Endodermal cell (in vitro differentiated cells): Measurements from ENCODE around the gene ELAPOR1. TPM values are rescaled to one million over a fixed set of nuclear protein-coding genes. Genes with fewer than 3 reads are reported as not detected.

Experiments
- DNase-seq: peaks from one replicate; pipeline ENCODE4 v3.0.0-alpha.2; 2017
- H3K27ac ChIP-seq: 2 replicates; pipeline ENCODE4 v1.5.1; 2013; ENCODE audit warnings: mild to moderate bottlenecking, low read depth, low read length, moderate library complexity
- H3K27me3 ChIP-seq: 2 replicates; pipeline ENCODE4 v1.6.1; 2013; ENCODE audit warnings: mild to moderate bottlenecking, low read length, moderate library complexity; ENCODE audit not compliant: insufficient read depth, control insufficient read depth, poor library complexity, severe bottlenecking
- H3K36me3 ChIP-seq: 2 replicates; pipeline ENCODE4 v1.7.0; 2013; ENCODE audit warnings: mild to moderate bottlenecking, low read length, moderate library complexity; ENCODE audit not compliant: control insufficient read depth, insufficient read depth
- H3K4me1 ChIP-seq: one replicate; pipeline ENCODE4 v1.7.0; 2013; ENCODE audit warnings: low read length; ENCODE audit not compliant: control insufficient read depth, insufficient read depth
- H3K4me3 ChIP-seq: 2 replicates; pipeline ENCODE4 v1.5.1; 2013; ENCODE audit warnings: mild to moderate bottlenecking, low read length, moderate library complexity
- H3K9ac ChIP-seq: 2 replicates; pipeline ENCODE4 v1.6.1; 2013; ENCODE audit warnings: mild to moderate bottlenecking, low read length, moderate library complexity; ENCODE audit not compliant: poor library complexity, severe bottlenecking; ENCODE audit errors: extremely low read depth
- H3K9me3 ChIP-seq: 2 replicates; pipeline ENCODE4 v1.6.1; 2013; ENCODE audit warnings: mild to moderate bottlenecking, low read length, moderate library complexity; ENCODE audit not compliant: control insufficient read depth
- H3K27ac Mint-ChIP-seq: 2 replicates; pipeline ENCODE4 v1.8.0; 2020; ENCODE audit warnings: mixed read lengths
- H3K27me3 Mint-ChIP-seq: 2 replicates; pipeline ENCODE4 v1.8.0; 2021; ENCODE audit warnings: mild to moderate bottlenecking, mixed read lengths; ENCODE audit not compliant: insufficient read depth
- H3K36me3 Mint-ChIP-seq: 2 replicates; pipeline ENCODE4 v1.8.0; 2020; ENCODE audit warnings: low read depth, mixed read lengths
- H3K4me1 Mint-ChIP-seq: 2 replicates; pipeline ENCODE4 v1.8.0; 2020; ENCODE audit warnings: mixed read lengths
- H3K4me3 Mint-ChIP-seq: 2 replicates; pipeline ENCODE4 v1.8.0; 2020; ENCODE audit warnings: mild to moderate bottlenecking, moderate library complexity, mixed read lengths
- H3K9me3 Mint-ChIP-seq: 2 replicates; pipeline ENCODE4 v1.8.0; 2020; ENCODE audit warnings: mild to moderate bottlenecking, mixed read lengths
- CTCF ChIP-seq: fragments of 200-600 bp; sonication (generic); conservative IDR thresholded peaks from 2 replicates; pipeline ENCODE4 v1.5.0; 2021; ENCODE audit warnings: antibody characterized with exemption, mild to moderate bottlenecking
- WGBS, 2 experiments: methylation state at CpG; one replicate each; pipeline versions ENCODE4 v1.1.5 to v1.1.7; 2013; ENCODE audit warnings: missing lambda C conversion rate in 2 of 2, mixed read lengths in 1 of 2; ENCODE audit not compliant: insufficient coverage in 1 of 2, insufficient read length in 1 of 2; 5-methylcytosine and 5-hydroxymethylcytosine counted together
- total RNA-seq, 2 donors: library from RNA; stranded (reverse); fragmentation: NEBNext Ultra II Directional in 1 of 2; extraction: Animal tissue kit (Norgen Biotek cat#: 25700) in 1 of 2; gene quantifications; 2 replicates in 1 of 2; 3 replicates in 1 of 2; pipeline ENCODE4 v1.2.1, GENCODE V29; 2021

ELAPOR1 gene
- total RNA-seq, 2 donors from 2014 or later: 0.48 to 0.89 TPM

DNA sequence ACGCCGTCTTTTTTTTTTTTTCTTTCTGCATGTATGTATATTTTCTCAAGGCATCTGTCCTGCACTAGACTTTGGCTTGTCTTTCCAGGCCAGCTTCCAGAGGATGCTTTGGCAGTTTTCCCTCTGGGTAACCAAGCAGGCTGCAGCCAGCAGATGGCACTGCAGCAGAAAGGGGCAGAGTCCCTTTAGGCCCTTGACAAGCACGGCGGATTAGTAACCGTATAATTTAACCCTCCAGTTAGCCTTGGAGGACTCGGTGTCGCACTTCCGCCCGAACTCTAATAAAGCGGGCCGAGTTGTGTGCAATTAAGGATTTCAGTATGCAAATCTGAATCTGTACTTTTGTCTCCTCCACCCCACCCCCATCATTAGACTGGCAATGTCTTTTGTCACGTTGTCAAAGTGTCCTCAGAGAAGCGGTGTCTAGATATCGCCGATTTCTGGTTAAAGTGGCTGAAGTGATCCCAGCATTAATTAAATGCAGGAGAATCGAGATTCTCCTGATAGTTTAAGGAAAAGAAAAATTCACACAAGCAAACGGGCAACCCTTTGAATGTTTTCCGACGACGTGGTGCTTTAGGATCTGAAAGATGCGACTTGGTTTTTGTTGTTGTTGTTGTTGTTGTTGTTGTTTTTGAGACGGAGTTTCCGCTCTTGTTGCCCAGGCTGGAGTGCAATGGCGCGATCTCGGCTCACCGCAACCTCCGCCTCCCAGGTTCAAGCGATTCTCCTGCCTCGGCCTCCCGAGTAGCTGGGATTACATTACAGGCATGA lies 24.5 kb upstream of the ELAPOR1 start:
- peaks cover 9% of the 10 kb centered on the region for H3K4me1 Mint-ChIP-seq
- Histone ChIP-seq H3K9me3 (no peaks in the 10 kb centered on the region), H3K9ac (no peak overlapping the region), H3K4me1 (no peaks in the 10 kb centered on the region), H3K4me3 (peak overlapping the region; percentile 93), H3K27me3 (no peaks in the 10 kb centered on the region), H3K27ac (no peak overlapping the region), H3K36me3 (peaks cover 4% of the 10 kb centered on the region)
- WGBS, 2 experiments: 89 to 91% methylated on average over 27 to 31 of the region's 31 CpGs
- H3K9me3 Mint-ChIP-seq: peaks cover 13% of the 10 kb centered on the region
- no peak overlapping the region for H3K27ac Mint-ChIP-seq
- DNase-seq: peak; percentile 95
- no peaks in the 10 kb centered on the region for H3K27me3 Mint-ChIP-seq
- peak; percentile 83 for TF ChIP-seq CTCF
- H3K4me3 Mint-ChIP-seq: peak overlapping the region; percentile 89
- peaks cover 14% of the 10 kb centered on the region for H3K36me3 Mint-ChIP-seq

DNA sequence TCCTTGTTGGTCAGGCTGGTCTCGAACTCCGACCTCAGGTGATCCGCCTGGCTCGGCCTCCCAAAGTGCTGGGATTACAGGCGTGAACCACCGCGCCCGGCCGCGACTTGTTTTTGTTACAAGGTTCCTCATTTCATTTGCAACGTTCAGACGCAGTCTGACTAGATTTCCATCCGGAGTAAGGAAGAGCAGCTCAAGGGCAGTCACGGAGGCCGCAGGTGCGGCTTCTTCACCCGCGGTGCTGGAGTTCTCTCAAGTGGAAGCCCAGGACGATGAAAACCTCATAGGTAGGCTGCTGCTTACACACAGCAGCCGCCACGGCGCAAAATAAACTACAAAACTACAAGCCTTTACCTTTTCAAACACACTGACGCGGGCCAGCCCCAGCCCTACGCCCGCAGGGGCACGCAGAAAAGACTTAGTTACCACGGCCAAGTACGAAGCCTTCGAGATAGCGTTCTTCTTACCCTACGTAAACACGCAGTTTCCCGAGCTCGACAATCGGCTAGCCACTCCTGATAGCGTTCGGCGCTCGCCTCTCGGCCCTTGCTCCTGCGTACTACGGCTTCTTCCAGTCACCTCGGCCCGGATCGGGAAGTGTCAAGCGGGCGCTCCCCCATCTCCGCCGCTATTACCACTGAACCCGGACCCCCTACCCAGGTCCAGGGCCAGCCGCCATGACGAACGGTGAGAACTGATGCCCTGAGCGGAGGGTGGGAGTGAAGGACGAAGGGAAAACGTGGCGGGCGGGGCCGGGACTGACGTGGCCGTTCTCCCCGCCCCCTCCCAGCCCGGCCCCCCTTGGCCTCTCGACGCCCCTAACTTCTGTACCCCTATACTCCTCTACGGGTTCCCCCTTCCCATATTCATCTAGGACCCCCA lies 23.5 kb upstream of the ELAPOR1 start, which contains the start of gene TMEM167B:
TMEM167B (plus strand) TSS at position 569 of the 882 bp plus-strand sequence; CDS start at position 678, 109 bp downstream.
- H3K36me3 ChIP-seq: peaks cover 12% of the 10 kb centered on the region
- H3K9ac ChIP-seq: peak within 1 kb of the TSS; percentile 76
- Mint-ChIP-seq H3K27ac (peak within 1 kb of the TSS; percentile 95), H3K4me3 (peak within 1 kb of the TSS; percentile 89), H3K9me3 (peaks cover 13% of the 10 kb centered on the region), H3K4me1 (peaks cover 9% of the 10 kb centered on the region), H3K27me3 (no peaks in the 10 kb centered on the region), H3K36me3 (peaks cover 21% of the 10 kb centered on the region)
- no peaks in the 10 kb centered on the region for H3K9me3 ChIP-seq
- H3K4me3 ChIP-seq: peak within 1 kb of the TSS; percentile 93
- no peak for TF ChIP-seq CTCF
- 18 to 26% methylated on average over 41 to 67 of the region's 67 CpGs for WGBS, 2 experiments
- H3K4me1 ChIP-seq: no peaks in the 10 kb centered on the region
- H3K27ac ChIP-seq: peak within 1 kb of the TSS; percentile 59
- no peaks in the 10 kb centered on the region for H3K27me3 ChIP-seq
- DNase-seq: peak; percentile 98

- Histone ChIP-seq H3K36me3 (peaks cover 21% of the 10 kb centered on the region), H3K4me3 (peak overlapping the region; percentile 93), H3K4me1 (no peaks in the 10 kb centered on the region), H3K27me3 (no peaks in the 10 kb centered on the region), H3K9ac (peak overlapping the region; percentile 76), H3K9me3 (no peaks in the 10 kb centered on the region), H3K27ac (peak overlapping the region; percentile 34)
- H3K27ac Mint-ChIP-seq: peak overlapping the region; percentile 95
- peaks cover 9% of the 10 kb centered on the region for H3K4me1 Mint-ChIP-seq
- WGBS, 2 experiments: 8 to 9% methylated on average over 10 to 13 of the region's 13 CpGs
- H3K9me3 Mint-ChIP-seq: peaks cover 13% of the 10 kb centered on the region
- peak overlapping the region; percentile 89 for H3K4me3 Mint-ChIP-seq
- no peaks in the 10 kb centered on the region for H3K27me3 Mint-ChIP-seq
- DNase-seq: peak; percentile 75
- peaks cover 23% of the 10 kb centered on the region for H3K36me3 Mint-ChIP-seq
- TF ChIP-seq CTCF: no peak
Measured at GRCh38 chr1:109091078-109091838, 22.7 kb upstream of the ELAPOR1 start.
